ENCODE measurements around the gene PEDS1.
A peak's percentile ranks its signal among the peaks of the same experiment; 100 is the strongest.
"Not testable (repeated sequence)": the region's sequence is repeated elsewhere in the genome, so short reads cannot be mapped to it uniquely, and the experiment has no call there.

PEDS1 gene

GRCh38 chr20:50189681-50190250 lies 36.2 kb upstream of the PEDS1 start:
- DNase-seq: peak; percentile 34

- no peak for DNase-seq
Measured at GRCh38 chr20:50188879-50189680, 35.6 kb upstream of the PEDS1 start.

- DNase-seq: no peak
Measured at GRCh38 chr20:50188287-50188688, 34.8 kb upstream of the PEDS1 start.

GRCh38 chr20:50187403-50188051 lies 34.0 kb upstream of the PEDS1 start:
- no peak for DNase-seq

- no peak for DNase-seq
Measured at GRCh38 chr20:50186987-50187402, 33.5 kb upstream of the PEDS1 start.

- DNase-seq: peak; percentile 92
Measured at GRCh38 chr20:50186151-50186885, 32.8 kb upstream of the PEDS1 start.

- no peak for DNase-seq
Measured at GRCh38 chr20:50185426-50185825, 31.9 kb upstream of the PEDS1 start.

- DNase-seq: no peak
Measured at GRCh38 chr20:50182346-50182745, 28.8 kb upstream of the PEDS1 start.

GRCh38 chr20:50181344-50181743 lies 27.8 kb upstream of the PEDS1 start:
- no peak for DNase-seq

- DNase-seq: not testable (repeated sequence)
Measured at GRCh38 chr20:50178672-50179071, 25.1 kb upstream of the PEDS1 start.

GRCh38 chr20:50175938-50176933 lies 22.7 kb upstream of the PEDS1 start:
- no peak for DNase-seq

- DNase-seq: no peak
Measured at GRCh38 chr20:50174456-50174855, 20.9 kb upstream of the PEDS1 start.

- DNase-seq: no peak
Measured at GRCh38 chr20:50172347-50173013, 19.0 kb upstream of the PEDS1 start.

GRCh38 chr20:50170549-50171220 lies 17.2 kb upstream of the PEDS1 start:
- no peak for DNase-seq

GRCh38 chr20:50169329-50169823 lies 15.9 kb upstream of the PEDS1 start:
- peak; percentile 83 for DNase-seq

- DNase-seq: peak; percentile 78
Measured at GRCh38 chr20:50165684-50166554, 12.4 kb upstream of the PEDS1 start.

GRCh38 chr20:50163570-50164317 lies 10.2 kb upstream of the PEDS1 start:
- DNase-seq: no peak

GRCh38 chr20:50161494-50161893 lies 8.0 kb upstream of the PEDS1 start:
- DNase-seq: not testable (repeated sequence)

- no peak for DNase-seq
Measured at GRCh38 chr20:50153153-50153499, 397 bp downstream of the PEDS1 start.
